ENCODE data around the gene TNFSF18. TPM values are rescaled to one million over a fixed set of nuclear protein-coding genes. Genes with fewer than 3 reads are reported as not detected.

The TNFSF18 gene
- total RNA-seq, 4 donors from 2014 or later: 0.87 to 3.9 (median 2.1) TPM; not detected in 1

GRCh38 chr1:173052681-173053196, 2.0 kb upstream of the TNFSF18 start:
- no peak for DNase-seq
- WGBS, 2 donors: 38 to 51% methylated on average over 4 of the region's 4 CpGs
- intact Hi-C loops (cut with DNase I): no loop called here
- H3K27me3 ChIP-seq: no peaks in the 10 kb centered on the region
- H3K27ac ChIP-seq: peak overlapping the region in 2 of 4 donors; percentile 62 to 68
- peaks cover 0 to 65% (median 18%) of the 10 kb centered on the region in 3 donors for H3K4me1 ChIP-seq
- no peak for TF ChIP-seq POLR2A (IDR thresholded peaks at IDR 0.05)
- no peaks in the 10 kb centered on the region for H3K36me3 ChIP-seq
- H3K9me3 ChIP-seq: no peaks in the 10 kb centered on the region
- no peak overlapping the region for H3K4me3 ChIP-seq

GRCh38 chr1:173049322-173049633, 1.5 kb downstream of the TNFSF18 start:
- no peaks in the 10 kb centered on the region for H3K36me3 ChIP-seq
- TF ChIP-seq POLR2A (IDR thresholded peaks at IDR 0.05) (no peak), CTCF (IDR thresholded peaks at IDR 0.05) (no peak)
- intact Hi-C loops (cut with DNase I): no loop called here
- H3K27me3 ChIP-seq: no peaks in the 10 kb centered on the region
- DNase-seq: no peak
- H3K4me1 ChIP-seq: peaks cover 0 to 51% (median 18%) of the 10 kb centered on the region in 3 donors
- no peaks in the 10 kb centered on the region for H3K9me3 ChIP-seq
- no peak overlapping the region for H3K4me3 ChIP-seq
- peak overlapping the region in 2 of 4 donors; percentile 24 to 37 for H3K27ac ChIP-seq

GRCh38 chr1:173048621-173049321, 2.0 kb downstream of the TNFSF18 start:
- 23 to 36% methylated on average over 1 of the region's 1 CpG for WGBS, 2 donors
- H3K4me3 ChIP-seq: no peak overlapping the region
- H3K9me3 ChIP-seq: no peaks in the 10 kb centered on the region
- no peaks in the 10 kb centered on the region for H3K36me3 ChIP-seq
- no peak for DNase-seq
- H3K27me3 ChIP-seq: no peaks in the 10 kb centered on the region
- peaks cover 0 to 51% (median 18%) of the 10 kb centered on the region in 3 donors for H3K4me1 ChIP-seq
- peak overlapping the region in 2 of 4 donors; percentile 24 to 37 for H3K27ac ChIP-seq
- intact Hi-C loops (cut with DNase I): no loop called here
- TF ChIP-seq CTCF (IDR thresholded peaks at IDR 0.05) (no peak), POLR2A (IDR thresholded peaks at IDR 0.05) (no peak)

- no peak for DNase-seq
- TF ChIP-seq POLR2A (IDR thresholded peaks at IDR 0.05) (no peak), CTCF (IDR thresholded peaks at IDR 0.05) (no peak)
- WGBS, 2 donors: 93% methylated on average over 1 of the region's 1 CpG
- Histone ChIP-seq H3K4me1 (peaks cover 0 to 20% (median 0%) of the 10 kb centered on the region in 3 donors), H3K27ac (no peak overlapping the region), H3K27me3 (no peaks in the 10 kb centered on the region), H3K4me3 (no peak overlapping the region), H3K36me3 (no peaks in the 10 kb centered on the region), H3K9me3 (no peaks in the 10 kb centered on the region)
- intact Hi-C loops (cut with DNase I): no loop called here
Observed at GRCh38 chr1:173044656-173045055, 6.1 kb downstream of the TNFSF18 start.

GRCh38 chr1:173043253-173043652, 7.5 kb downstream of the TNFSF18 start:
- TF ChIP-seq POLR2A (IDR thresholded peaks at IDR 0.05): no peak
- Histone ChIP-seq H3K4me1 (peaks cover 0 to 7% (median 0%) of the 10 kb centered on the region in 3 donors), H3K9me3 (no peaks in the 10 kb centered on the region), H3K4me3 (no peak overlapping the region), H3K27me3 (no peaks in the 10 kb centered on the region), H3K27ac (no peak overlapping the region), H3K36me3 (no peaks in the 10 kb centered on the region)
- no peak for DNase-seq
- intact Hi-C loops (cut with DNase I): no loop called here

- 72 to 94% methylated on average over 3 of the region's 3 CpGs for WGBS, 2 donors
- DNase-seq: no peak
- Histone ChIP-seq H3K9me3 (no peaks in the 10 kb centered on the region), H3K36me3 (no peaks in the 10 kb centered on the region), H3K4me3 (no peak overlapping the region), H3K27me3 (no peaks in the 10 kb centered on the region), H3K4me1 (peaks cover 0 to 2% (median 0%) of the 10 kb centered on the region in 3 donors), H3K27ac (no peak overlapping the region)
- intact Hi-C loops (cut with DNase I): no loop called here
- TF ChIP-seq POLR2A (IDR thresholded peaks at IDR 0.05): no peak
- TF ChIP-seq CTCF (IDR thresholded peaks at IDR 0.05): no peak
Observed at GRCh38 chr1:173042806-173043205, 7.9 kb downstream of the TNFSF18 start.

Measured in esophagus squamous epithelium (tissue), 5 donors.